Measurements from ENCODE around the gene TBC1D30. TPM values are rescaled to one million over a fixed set of nuclear protein-coding genes. Genes with fewer than 3 reads are reported as not detected.

TBC1D30 gene
- total RNA-seq, 1 donor from 2014 or later = 72.2 TPM

GRCh38 chr12:64864319-64864718 lies 39.9 kb downstream of the TBC1D30 start:
- DNase-seq = no peak

- DNase-seq = no peak
Measured at GRCh38 chr12:64875186-64875585, 50.7 kb downstream of the TBC1D30 start.

GRCh38 chr12:64876388-64877071 lies 52.1 kb downstream of the TBC1D30 start:
- no peak for DNase-seq

GRCh38 chr12:64877363-64878004 lies 53.0 kb downstream of the TBC1D30 start:
- no peak for DNase-seq

- DNase-seq = no peak
Measured at GRCh38 chr12:64882687-64883086, 58.2 kb downstream of the TBC1D30 start.

- no peak for DNase-seq
Measured at GRCh38 chr12:64883264-64884163, 59.1 kb downstream of the TBC1D30 start.

GRCh38 chr12:64884164-64884542 lies 59.7 kb downstream of the TBC1D30 start:
- DNase-seq = no peak

- DNase-seq = no peak
Measured at GRCh38 chr12:64884728-64885127, 60.3 kb downstream of the TBC1D30 start.

- DNase-seq = no peak
Measured at GRCh38 chr12:64889434-64890216, 65.2 kb downstream of the TBC1D30 start.

- no peak for DNase-seq
Measured at GRCh38 chr12:64890873-64891468, 66.5 kb downstream of the TBC1D30 start.

GRCh38 chr12:64891629-64892028 lies 67.2 kb downstream of the TBC1D30 start:
- no peak for DNase-seq

GRCh38 chr12:64892561-64892960 lies 68.1 kb downstream of the TBC1D30 start:
- no peak for DNase-seq

- no peak for DNase-seq
Measured at GRCh38 chr12:64893961-64894360, 69.5 kb downstream of the TBC1D30 start.

GRCh38 chr12:64894827-64895475 lies 70.5 kb downstream of the TBC1D30 start:
- no peak for DNase-seq

GRCh38 chr12:64895526-64895925 lies 71.1 kb downstream of the TBC1D30 start:
- DNase-seq = no peak

- no peak for DNase-seq
Measured at GRCh38 chr12:64900540-64900939, 76.1 kb downstream of the TBC1D30 start.

GRCh38 chr12:64903479-64904152 lies 79.2 kb downstream of the TBC1D30 start:
- DNase-seq = no peak

- DNase-seq = no peak
Measured at GRCh38 chr12:64907097-64907496, 82.7 kb downstream of the TBC1D30 start.

GRCh38 chr12:64909124-64909523 lies 84.7 kb downstream of the TBC1D30 start:
- no peak for DNase-seq

GRCh38 chr12:64911081-64911480 lies 86.6 kb downstream of the TBC1D30 start:
- DNase-seq = no peak

GRCh38 chr12:64911912-64912311 lies 87.5 kb downstream of the TBC1D30 start:
- DNase-seq = no peak
